Ishikawa (cell line): ENCODE data around the gene SAMD4B.

Experiments
- CEBPB ChIP-seq: IDR thresholded peaks from 2 replicates; pipeline ENCODE4 v1.6.1; 2012
- EP300 ChIP-seq: IDR thresholded peaks from 2 replicates; pipeline ENCODE4 v1.6.1; 2012; ENCODE audit warnings: borderline replicate concordance
- MAX ChIP-seq: IDR thresholded peaks from 2 replicates; pipeline ENCODE4 v1.6.1; 2012
- NFIC ChIP-seq: IDR thresholded peaks from 2 replicates; pipeline ENCODE4 v1.6.1; 2012
- REST ChIP-seq: IDR thresholded peaks from 2 replicates; pipeline ENCODE4 v1.6.1; 2012; ENCODE audit warnings: low read depth, mild to moderate bottlenecking
- TAF1 ChIP-seq: IDR thresholded peaks from 2 replicates; pipeline ENCODE4 v1.6.1; 2012; ENCODE audit warnings: low read depth, mild to moderate bottlenecking
- YY1 ChIP-seq: IDR thresholded peaks from 2 replicates; pipeline ENCODE4 v1.6.1; 2012; ENCODE audit warnings: low read depth
- ZBTB7A ChIP-seq: IDR thresholded peaks from 2 replicates; pipeline ENCODE4 v1.6.1; 2012; ENCODE audit warnings: low read depth

GRCh38 chr19:39324242-39324842, 17.9 kb upstream of the SAMD4B start:
- no peak for TF ChIP-seq YY1
- no peak for TF ChIP-seq ZBTB7A
- TF ChIP-seq REST, result no peak
- TF ChIP-seq TAF1, result no peak
- no peak for TF ChIP-seq EP300
- no peak for TF ChIP-seq NFIC
- no peak for TF ChIP-seq MAX
- TF ChIP-seq CEBPB, result no peak
